ENCODE data around the gene AURKB. TPM values are rescaled to one million over a fixed set of nuclear protein-coding genes. Genes with fewer than 3 reads are reported as not detected.

AURKB gene
- total RNA-seq, 1 experiment from 2014 or later, result 167 TPM

DNA sequence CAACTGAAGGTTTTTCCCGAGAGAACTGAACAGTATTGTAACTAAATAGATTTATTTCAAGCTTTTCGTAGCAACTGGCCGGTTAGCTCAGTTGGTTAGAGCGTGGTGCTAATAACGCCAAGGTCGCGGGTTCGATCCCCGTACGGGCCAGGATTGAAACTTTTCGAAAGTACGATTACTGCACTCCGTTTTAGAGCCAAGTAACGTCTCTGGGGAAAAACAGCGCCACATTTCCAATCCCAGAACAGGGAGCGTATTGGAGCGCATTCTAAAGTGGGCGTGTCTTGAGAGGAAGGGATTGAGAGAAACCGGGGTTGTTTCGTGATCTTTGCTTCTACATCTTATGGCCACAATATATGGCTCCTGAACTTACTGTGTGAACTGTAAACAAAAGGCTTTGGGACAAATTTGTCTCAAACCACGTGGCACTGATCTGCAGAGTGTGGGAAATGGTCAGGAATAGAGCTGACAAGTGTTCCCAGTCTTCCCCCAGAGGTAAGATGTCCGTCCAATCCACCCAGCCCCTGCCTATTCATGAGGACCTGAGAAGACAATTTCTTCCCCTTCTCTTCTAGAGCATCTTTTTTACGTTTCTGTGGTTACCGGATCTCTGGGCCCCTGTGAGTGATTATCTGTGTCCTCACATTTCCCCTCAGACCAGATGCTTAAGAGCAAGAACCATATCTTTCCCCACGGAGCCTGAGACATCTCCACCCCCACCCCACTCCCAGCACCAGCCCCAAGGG is 22.7 kb downstream of the AURKB start:
- intact Hi-C loops (cut with micrococcal nuclease; ENCODE audit: unreplicated experiment), result loop anchor here (1.0 to 10.0 kb wide), 6 partner anchors 31 to 197 kb away; partner anchors contain the start of genes CTC1 and RPL26
- CTCF ChIA-PET, result interaction anchor here (0.7 to 1.0 kb wide), 3 partner anchors 52 to 196 kb away, joined by 3 to 4 read pairs (median 3); no protein-coding TSS in a partner anchor
- H3K36me3 ChIP-seq (ENCODE audit: low read depth), result no peaks in the 10 kb centered on the region

DNA sequence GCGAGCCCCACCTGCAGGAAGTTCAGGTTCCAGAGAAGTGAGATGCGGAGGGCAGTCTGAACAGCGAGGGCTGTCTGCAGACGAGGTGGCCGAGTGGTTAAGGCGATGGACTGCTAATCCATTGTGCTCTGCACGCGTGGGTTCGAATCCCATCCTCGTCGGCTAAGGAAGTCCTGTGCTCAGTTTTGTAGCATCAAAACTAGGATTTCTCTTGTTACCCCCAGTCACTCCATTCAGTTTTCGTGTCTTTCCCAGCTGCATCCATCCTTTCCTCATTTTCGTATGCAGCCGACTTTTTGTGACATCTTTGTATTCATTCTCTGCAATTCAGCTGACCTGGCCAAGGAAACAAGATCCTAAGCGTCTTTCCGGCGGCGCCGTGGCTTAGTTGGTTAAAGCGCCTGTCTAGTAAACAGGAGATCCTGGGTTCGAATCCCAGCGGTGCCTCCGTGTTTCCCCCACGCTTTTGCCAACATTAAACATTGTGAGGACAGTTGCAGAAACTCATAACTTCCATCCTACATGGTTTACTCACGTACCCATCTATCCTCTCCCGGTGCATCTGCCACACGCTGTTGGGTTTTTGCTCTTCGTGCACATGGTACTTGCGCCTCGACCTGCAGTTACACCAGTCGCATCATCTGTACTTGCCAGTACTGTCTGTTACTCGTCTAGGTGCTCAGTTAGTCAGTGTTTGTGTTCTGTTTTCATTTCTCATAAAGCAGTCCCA is 23.4 kb downstream of the AURKB start:
- H3K4me2 ChIP-seq, result peak overlapping the region; percentile 83
- TF ChIP-seq EZH2 (IDR thresholded peaks at IDR 0.05; ENCODE audit: low read depth), result no peak
- TF ChIP-seq, protein P1, sequence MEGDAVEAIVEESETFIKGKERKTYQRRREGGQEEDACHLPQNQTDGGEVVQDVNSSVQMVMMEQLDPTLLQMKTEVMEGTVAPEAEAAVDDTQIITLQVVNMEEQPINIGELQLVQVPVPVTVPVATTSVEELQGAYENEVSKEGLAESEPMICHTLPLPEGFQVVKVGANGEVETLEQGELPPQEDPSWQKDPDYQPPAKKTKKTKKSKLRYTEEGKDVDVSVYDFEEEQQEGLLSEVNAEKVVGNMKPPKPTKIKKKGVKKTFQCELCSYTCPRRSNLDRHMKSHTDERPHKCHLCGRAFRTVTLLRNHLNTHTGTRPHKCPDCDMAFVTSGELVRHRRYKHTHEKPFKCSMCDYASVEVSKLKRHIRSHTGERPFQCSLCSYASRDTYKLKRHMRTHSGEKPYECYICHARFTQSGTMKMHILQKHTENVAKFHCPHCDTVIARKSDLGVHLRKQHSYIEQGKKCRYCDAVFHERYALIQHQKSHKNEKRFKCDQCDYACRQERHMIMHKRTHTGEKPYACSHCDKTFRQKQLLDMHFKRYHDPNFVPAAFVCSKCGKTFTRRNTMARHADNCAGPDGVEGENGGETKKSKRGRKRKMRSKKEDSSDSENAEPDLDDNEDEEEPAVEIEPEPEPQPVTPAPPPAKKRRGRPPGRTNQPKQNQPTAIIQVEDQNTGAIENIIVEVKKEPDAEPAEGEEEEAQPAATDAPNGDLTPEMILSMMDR (conservative IDR thresholded peaks at IDR 0.05), result 0 out of 2 replicates have a peak, but pooled peaks have one; percentile 14
- peak overlapping the region; percentile 86 for H3K27ac ChIP-seq
- peaks cover 11% of the 10 kb centered on the region for H3K79me2 ChIP-seq (ENCODE audit: low read depth)
- peaks cover 24% of the 10 kb centered on the region for H3F3A ChIP-seq (ENCODE audit: insufficient read depth, low read depth)
- peaks cover 12% of the 10 kb centered on the region for H3K4me1 ChIP-seq (replicated peaks; ENCODE audit: insufficient read depth)
- H4K20me1 ChIP-seq (ENCODE audit: insufficient read depth), result 0 out of 2 replicates have a peak, but pooled peaks cover 3% of the 10 kb centered on the region
- H3K9me2 ChIP-seq (ENCODE audit: insufficient read depth), result no peaks in the 10 kb centered on the region
- no peaks in the 10 kb centered on the region for H3K27me3 ChIP-seq (ENCODE audit: insufficient read depth, low read depth)
- no peaks in the 10 kb centered on the region for H3K36me3 ChIP-seq (ENCODE audit: low read depth)
- no peaks in the 10 kb centered on the region for H3K9me3 ChIP-seq (ENCODE audit: insufficient read depth, low read depth)
- intact Hi-C loops (cut with micrococcal nuclease; ENCODE audit: unreplicated experiment), result loop anchor here (1.0 to 10.0 kb wide), 6 partner anchors 30 to 198 kb away; partner anchors contain the start of genes CTC1 and RPL26
- ChIA-PET CTCF (interaction anchor here (0.6 to 1.0 kb wide), 3 partner anchors 26 to 197 kb away, joined by 3 to 4 read pairs (median 3); no protein-coding TSS in a partner anchor), POLR2A (ENCODE audit: unreplicated experiment) (interaction anchor here (0.5 to 1.4 kb wide), 4 partner anchors 14 to 109 kb away, joined by 6 to 8 read pairs (median 7); partner anchors contain the start of gene SLC25A35)
- no TSS peak for BruUV-seq (replicated peaks)
- peak overlapping the region; percentile 94 for H2AFZ ChIP-seq
- peak overlapping the region; percentile 82; the same call in 1 of the 2 replicates for H3K4me3 ChIP-seq
- peak; percentile 84 to 97 for DNase-seq

More for the DNA sequence above, 22.7 kb downstream of the AURKB start:
- Histone ChIP-seq H2AFZ (no peak overlapping the region), H3K4me1 (replicated peaks; ENCODE audit: insufficient read depth) (peaks cover 12% of the 10 kb centered on the region), H3K79me2 (ENCODE audit: low read depth) (peaks cover 11% of the 10 kb centered on the region), H3K4me2 (peak overlapping the region; percentile 85), H3K27ac (peak overlapping the region; percentile 86), H3K4me3 (peak overlapping the region; percentile 86; the same call in 1 of the 2 replicates), H3K27me3 (ENCODE audit: insufficient read depth, low read depth) (no peaks in the 10 kb centered on the region), H3K9me3 (ENCODE audit: insufficient read depth, low read depth) (no peaks in the 10 kb centered on the region), H4K20me1 (ENCODE audit: insufficient read depth) (0 out of 2 replicates have a peak, but pooled peaks cover 3% of the 10 kb centered on the region), H3K9me2 (ENCODE audit: insufficient read depth) (no peaks in the 10 kb centered on the region), H3F3A (ENCODE audit: insufficient read depth, low read depth) (peaks cover 24% of the 10 kb centered on the region)
- TF ChIP-seq, protein P1 (conservative IDR thresholded peaks at IDR 0.05), result no peak
- TF ChIP-seq EZH2 (IDR thresholded peaks at IDR 0.05; ENCODE audit: low read depth), result no peak
- DNase-seq, result peak; percentile 94 to 95
- TSS peak; percentile 100 for BruUV-seq (replicated peaks)
- POLR2A ChIA-PET (ENCODE audit: unreplicated experiment), result interaction anchor here (0.5 to 1.4 kb wide), 6 partner anchors 14 to 197 kb away, joined by 3 to 8 read pairs (median 6); partner anchors contain the start of gene SLC25A35

DNA sequence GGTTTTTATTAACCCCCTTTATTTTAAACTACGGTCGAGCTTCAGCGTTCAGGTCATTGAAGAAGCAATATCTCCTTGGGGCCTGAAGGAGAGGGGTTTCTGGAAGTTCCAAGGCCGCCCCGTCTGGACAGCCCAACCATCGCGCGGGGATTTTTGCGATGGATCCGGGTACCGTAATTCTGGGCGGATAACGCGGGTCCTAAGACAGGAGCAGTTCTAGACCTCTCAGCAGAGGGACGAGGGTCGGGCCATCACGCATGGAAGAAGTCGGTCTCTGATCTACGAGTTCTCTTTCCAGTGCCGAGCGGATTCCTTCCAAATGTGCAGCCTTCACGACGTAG is 24.0 kb downstream of the AURKB start:
- peak overlapping the region; percentile 82 for H3K4me3 ChIP-seq
- peaks cover 24% of the 10 kb centered on the region for H3F3A ChIP-seq (ENCODE audit: insufficient read depth, low read depth)
- peaks cover 11% of the 10 kb centered on the region for H3K79me2 ChIP-seq (ENCODE audit: low read depth)
- peak overlapping the region; percentile 94 for H2AFZ ChIP-seq
- H3K27me3 ChIP-seq (ENCODE audit: insufficient read depth, low read depth), result no peaks in the 10 kb centered on the region
- no peaks in the 10 kb centered on the region for H3K9me2 ChIP-seq (ENCODE audit: insufficient read depth)
- peak overlapping the region; percentile 86 for H3K27ac ChIP-seq
- CTCF ChIA-PET, result interaction anchor here (0.6 kb wide), 1 partner anchor 25 kb away, joined by 3 read pairs; no protein-coding TSS in a partner anchor
- TF ChIP-seq, protein P1 (conservative IDR thresholded peaks at IDR 0.05), result peak; percentile 37; the same call in 1 of the 2 replicates
- TF ChIP-seq EZH2 (IDR thresholded peaks at IDR 0.05; ENCODE audit: low read depth), result no peak
- DNase-seq, result no peak
- no peaks in the 10 kb centered on the region for H3K36me3 ChIP-seq (ENCODE audit: low read depth)
- 0 out of 2 replicates have a peak, but pooled peaks cover 3% of the 10 kb centered on the region for H4K20me1 ChIP-seq (ENCODE audit: insufficient read depth)
- POLR2A ChIA-PET (ENCODE audit: unreplicated experiment), result interaction anchor here (0.7 to 1.3 kb wide), 4 partner anchors 8 to 109 kb away, joined by 4 to 7 read pairs (median 5); partner anchors contain the start of genes AURKB and SLC25A35
- no peaks in the 10 kb centered on the region for H3K9me3 ChIP-seq (ENCODE audit: insufficient read depth, low read depth)
- intact Hi-C loops (cut with micrococcal nuclease; ENCODE audit: unreplicated experiment), result loop anchor here (2.0 to 10.0 kb wide), 2 partner anchors 30 to 198 kb away; partner anchors contain the start of gene RPL26
- H3K4me1 ChIP-seq (replicated peaks; ENCODE audit: insufficient read depth), result peaks cover 12% of the 10 kb centered on the region
- BruUV-seq (replicated peaks), result no TSS peak
- peak overlapping the region; percentile 83 for H3K4me2 ChIP-seq
